ENCODE measurements around the gene TUB. TPM values are rescaled to one million over a fixed set of nuclear protein-coding genes. Genes with fewer than 3 reads are reported as not detected.

The TUB gene
- total RNA-seq, 2 donors from 2014 or later = 2.9 to 8.6 TPM

GRCh38 chr11:8097926-8098325, 16.9 kb downstream of the TUB start:
- H3K4me3 ChIP-seq = no peak overlapping the region
- no peaks in the 10 kb centered on the region for H3K4me1 ChIP-seq
- WGBS, 2 donors = 64 to 77% methylated on average over 2 of the region's 2 CpGs
- H3K9me3 ChIP-seq = no peaks in the 10 kb centered on the region
- H3K36me3 ChIP-seq (replicated peaks in 1 of 2; ENCODE audit: insufficient read depth in 1 of 2, low read depth in 2 of 2) = no peaks in the 10 kb centered on the region
- TF ChIP-seq CTCF (IDR thresholded peaks at IDR 0.05) (no peak), POLR2A (IDR thresholded peaks at IDR 0.05) (no peak)
- intact Hi-C loops (cut with DNase I) = loop anchor here (5.0 kb wide), 1 partner anchor 91 kb away; no protein-coding TSS in a partner anchor
- no peaks in the 10 kb centered on the region for H3K27me3 ChIP-seq
- no peak overlapping the region for H3K27ac ChIP-seq
- DNase-seq (no peak), ATAC-seq (no peak)

GRCh38 chr11:8098361-8098760, 17.4 kb downstream of the TUB start:
- DNase-seq = peak in 1 of 4 donors; percentile 6
- Histone ChIP-seq H3K27me3 (no peaks in the 10 kb centered on the region), H3K36me3 (replicated peaks in 1 of 2; ENCODE audit: insufficient read depth in 1 of 2, low read depth in 2 of 2) (no peaks in the 10 kb centered on the region), H3K9me3 (no peaks in the 10 kb centered on the region), H3K4me3 (no peak overlapping the region), H3K4me1 (no peaks in the 10 kb centered on the region), H3K27ac (no peak overlapping the region)
- intact Hi-C loops (cut with DNase I) = loop anchor here (5.0 kb wide), 1 partner anchor 91 kb away; no protein-coding TSS in a partner anchor
- 73 to 77% methylated on average over 3 to 4 of the region's 4 CpGs for WGBS, 2 donors
- TF ChIP-seq CTCF (IDR thresholded peaks at IDR 0.05) = no peak
- no peak for TF ChIP-seq POLR2A (IDR thresholded peaks at IDR 0.05)
- no peak for ATAC-seq

GRCh38 chr11:8098879-8099278, 17.9 kb downstream of the TUB start:
- Histone ChIP-seq H3K27me3 (no peaks in the 10 kb centered on the region), H3K27ac (no peak overlapping the region), H3K4me3 (no peak overlapping the region), H3K4me1 (no peaks in the 10 kb centered on the region), H3K9me3 (no peaks in the 10 kb centered on the region), H3K36me3 (replicated peaks in 1 of 2; ENCODE audit: insufficient read depth in 1 of 2, low read depth in 2 of 2) (no peaks in the 10 kb centered on the region)
- no peak for TF ChIP-seq CTCF (IDR thresholded peaks at IDR 0.05)
- no peak for TF ChIP-seq POLR2A (IDR thresholded peaks at IDR 0.05)
- WGBS, 2 donors = 79 to 82% methylated on average over 6 of the region's 6 CpGs
- no peak for ATAC-seq
- DNase-seq = peak in 1 of 4 donors; percentile 10
- intact Hi-C loops (cut with DNase I) = loop anchor here (5.0 kb wide), 1 partner anchor 92 kb away; no protein-coding TSS in a partner anchor

GRCh38 chr11:8099291-8099899, 18.4 kb downstream of the TUB start:
- no peaks in the 10 kb centered on the region for H3K36me3 ChIP-seq (replicated peaks in 1 of 2; ENCODE audit: insufficient read depth in 1 of 2, low read depth in 2 of 2)
- intact Hi-C loops (cut with DNase I) = loop anchor here (5.0 kb wide), 1 partner anchor 92 kb away; no protein-coding TSS in a partner anchor
- no peak overlapping the region for H3K27ac ChIP-seq
- TF ChIP-seq POLR2A (IDR thresholded peaks at IDR 0.05) (no peak), CTCF (IDR thresholded peaks at IDR 0.05) (peak; percentile 61 to 79 (median 71))
- WGBS, 2 donors = 38 to 42% methylated on average over 3 of the region's 3 CpGs
- ATAC-seq (peak; percentile 68), DNase-seq (peak; percentile 75 to 88 (median 78))
- no peaks in the 10 kb centered on the region for H3K9me3 ChIP-seq
- no peak overlapping the region for H3K4me3 ChIP-seq
- no peaks in the 10 kb centered on the region for H3K4me1 ChIP-seq
- no peaks in the 10 kb centered on the region for H3K27me3 ChIP-seq

- intact Hi-C loops (cut with DNase I) = no loop called here
- 81 to 85% methylated on average over 14 of the region's 14 CpGs for WGBS, 2 donors
- DNase-seq = peak in 1 of 4 donors; percentile 1
Measured at GRCh38 chr11:8100158-8100557, 19.1 kb downstream of the TUB start.

More at GRCh38 chr11:8100158-8100557, 19.1 kb downstream of the TUB start:
- no peak for ATAC-seq
- H3K4me3 ChIP-seq = no peak overlapping the region
- H3K27ac ChIP-seq = no peak overlapping the region
- TF ChIP-seq CTCF (IDR thresholded peaks at IDR 0.05) (no peak), POLR2A (IDR thresholded peaks at IDR 0.05) (no peak)
- H3K4me1 ChIP-seq = no peaks in the 10 kb centered on the region
- H3K27me3 ChIP-seq = no peaks in the 10 kb centered on the region
- H3K9me3 ChIP-seq = no peaks in the 10 kb centered on the region
- no peaks in the 10 kb centered on the region for H3K36me3 ChIP-seq (replicated peaks in 1 of 2; ENCODE audit: insufficient read depth in 1 of 2, low read depth in 2 of 2)

Data from body of pancreas (tissue), 4 donors.